ENCODE results near the gene KIF2C.
"Not testable (repeated sequence)": the region's sequence is repeated elsewhere in the genome, so short reads cannot be mapped to it uniquely, and the experiment has no call there.

Gene KIF2C

GRCh38 chr1:44810101-44810761, 70.6 kb downstream of the KIF2C start:
- DNase-seq: peak in 29 of 56 donors; percentile 10 to 64 (median 36)

DNA sequence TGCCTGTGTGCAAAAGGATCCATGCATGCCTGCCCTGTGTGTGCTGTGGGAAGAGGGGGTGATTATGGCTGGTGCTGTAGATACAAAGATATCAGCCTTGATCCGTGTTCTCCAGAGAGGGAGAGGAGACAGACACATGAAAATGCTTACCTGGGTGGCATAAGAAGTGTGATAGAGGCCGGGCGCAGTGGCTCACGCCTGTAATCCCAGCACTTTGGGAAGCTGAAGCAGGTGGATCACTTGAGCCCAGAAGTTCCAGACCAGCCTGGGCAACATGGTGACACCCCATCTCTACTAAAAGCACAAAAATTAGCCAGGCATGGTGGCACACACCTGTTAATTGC, 71.1 kb downstream of the KIF2C start:
- not testable (repeated sequence) for DNase-seq

GRCh38 chr1:44811234-44811633, 71.6 kb downstream of the KIF2C start:
- DNase-seq: no peak

GRCh38 chr1:44812822-44813543, 73.3 kb downstream of the KIF2C start:
- peak in 4 of 56 donors; percentile 46 to 54 (median 53) for DNase-seq

DNA sequence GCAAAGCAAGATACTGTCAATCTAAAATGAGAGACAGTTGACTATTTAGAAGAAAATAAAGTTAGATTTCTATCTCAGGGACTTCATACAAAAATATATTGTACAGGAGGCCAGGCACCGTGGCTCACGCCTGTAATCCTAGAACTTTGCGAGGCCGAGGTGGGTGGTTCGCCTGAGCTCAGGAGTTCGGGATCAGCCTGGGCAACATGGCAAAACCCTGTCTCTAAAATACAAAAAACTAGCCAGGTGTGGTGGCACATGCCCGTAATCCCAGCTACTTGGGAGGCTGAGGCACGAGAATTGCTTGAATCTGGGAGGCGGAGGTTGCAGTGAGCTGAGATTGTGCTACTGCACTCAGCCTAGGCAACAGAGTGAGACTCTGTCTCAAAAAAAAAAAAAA, 76.3 kb downstream of the KIF2C start:
- DNase-seq: not testable (repeated sequence)

DNA sequence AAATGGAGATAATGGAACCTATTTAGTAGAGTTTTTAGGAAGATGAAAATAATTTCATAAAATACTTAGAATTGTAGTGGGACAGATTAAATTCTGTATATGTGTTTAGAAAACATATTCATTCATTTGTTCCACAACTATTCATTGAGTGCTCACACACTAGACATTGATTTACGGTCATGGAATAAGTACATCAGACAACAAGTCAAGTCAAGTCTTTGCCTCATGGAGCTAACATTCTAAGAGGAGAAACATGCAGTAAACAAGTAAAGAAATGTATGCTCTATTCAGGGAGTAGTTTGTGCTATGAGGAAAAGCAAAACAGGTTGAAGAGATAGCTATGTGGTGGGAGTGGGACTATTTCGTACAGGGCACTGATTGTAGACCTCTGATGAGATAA, 77.7 kb downstream of the KIF2C start:
- no peak for DNase-seq
